CD4-positive, alpha-beta T cell treated with Interleukin-1 beta for 1 hour (primary cell): ENCODE measurements around the gene ZYG11A.

ENCODE experiments used
- DNase-seq, 2 donors: peaks; one replicate each; pipeline ENCODE4 v3.0.0-alpha.2; 2020 to 2022

The ZYG11A gene

GRCh38 chr1:52919051-52919722, 76.6 kb downstream of the ZYG11A start:
- no peak for DNase-seq

GRCh38 chr1:52919723-52920483, 77.3 kb downstream of the ZYG11A start:
- DNase-seq = no peak

- no peak for DNase-seq
These were observed 78.3 kb downstream of the ZYG11A start for GRCh38 chr1:52920791-52921291.

- DNase-seq = no peak
These were observed 83.0 kb downstream of the ZYG11A start for GRCh38 chr1:52925571-52926005.

- no peak for DNase-seq
These were observed 84.3 kb downstream of the ZYG11A start for GRCh38 chr1:52926864-52927211.

GRCh38 chr1:52927212-52928014, 84.9 kb downstream of the ZYG11A start, which contains the start of gene SCP2:
Gene SCP2, plus strand, starts transcription at chr1:52927276. Its CDS starts 121 bp downstream, at chr1:52927397.
- peak; percentile 77 to 84 for DNase-seq

- no peak for DNase-seq
These were observed 85.5 kb downstream of the ZYG11A start for GRCh38 chr1:52928015-52928404.

- DNase-seq = no peak
These were observed 86.5 kb downstream of the ZYG11A start for GRCh38 chr1:52929019-52929418.

GRCh38 chr1:52937433-52938182, 95.0 kb downstream of the ZYG11A start:
- no peak for DNase-seq

GRCh38 chr1:52938183-52938451, 95.6 kb downstream of the ZYG11A start:
- no peak for DNase-seq

- no peak for DNase-seq
These were observed 101.4 kb downstream of the ZYG11A start for GRCh38 chr1:52943876-52944416.

- no peak for DNase-seq
These were observed 102.0 kb downstream of the ZYG11A start for GRCh38 chr1:52944566-52944965.
